ENCODE measurements around the gene CCNK.

CCNK gene

DNA sequence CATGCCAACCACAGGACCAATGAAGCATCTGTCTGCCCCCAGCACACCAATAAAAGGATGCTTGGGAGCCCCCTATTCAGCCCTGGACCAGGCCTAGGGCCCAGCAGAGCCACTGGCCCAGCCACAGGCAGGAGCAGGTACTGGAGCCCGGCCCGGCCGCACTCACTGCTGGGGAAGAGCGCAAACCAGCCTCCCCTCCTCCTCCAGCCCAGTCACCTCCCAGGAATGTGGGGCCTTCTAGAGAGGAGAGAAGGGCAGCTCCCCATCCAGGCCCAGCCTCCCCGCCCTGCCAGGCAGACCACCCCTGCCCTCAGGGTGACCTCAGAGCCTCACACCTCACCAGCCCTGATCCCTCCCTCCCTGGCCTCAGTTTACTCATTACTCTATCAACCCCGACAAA, 56.2 kb downstream of the CCNK start:
- DNase-seq: no peak

- no peak for DNase-seq
Observed at GRCh38 chr14:99538275-99538674, 57.1 kb downstream of the CCNK start.

GRCh38 chr14:99538733-99539132, 57.5 kb downstream of the CCNK start:
- no peak for DNase-seq

GRCh38 chr14:99539491-99539890, 58.3 kb downstream of the CCNK start:
- DNase-seq: no peak

DNA sequence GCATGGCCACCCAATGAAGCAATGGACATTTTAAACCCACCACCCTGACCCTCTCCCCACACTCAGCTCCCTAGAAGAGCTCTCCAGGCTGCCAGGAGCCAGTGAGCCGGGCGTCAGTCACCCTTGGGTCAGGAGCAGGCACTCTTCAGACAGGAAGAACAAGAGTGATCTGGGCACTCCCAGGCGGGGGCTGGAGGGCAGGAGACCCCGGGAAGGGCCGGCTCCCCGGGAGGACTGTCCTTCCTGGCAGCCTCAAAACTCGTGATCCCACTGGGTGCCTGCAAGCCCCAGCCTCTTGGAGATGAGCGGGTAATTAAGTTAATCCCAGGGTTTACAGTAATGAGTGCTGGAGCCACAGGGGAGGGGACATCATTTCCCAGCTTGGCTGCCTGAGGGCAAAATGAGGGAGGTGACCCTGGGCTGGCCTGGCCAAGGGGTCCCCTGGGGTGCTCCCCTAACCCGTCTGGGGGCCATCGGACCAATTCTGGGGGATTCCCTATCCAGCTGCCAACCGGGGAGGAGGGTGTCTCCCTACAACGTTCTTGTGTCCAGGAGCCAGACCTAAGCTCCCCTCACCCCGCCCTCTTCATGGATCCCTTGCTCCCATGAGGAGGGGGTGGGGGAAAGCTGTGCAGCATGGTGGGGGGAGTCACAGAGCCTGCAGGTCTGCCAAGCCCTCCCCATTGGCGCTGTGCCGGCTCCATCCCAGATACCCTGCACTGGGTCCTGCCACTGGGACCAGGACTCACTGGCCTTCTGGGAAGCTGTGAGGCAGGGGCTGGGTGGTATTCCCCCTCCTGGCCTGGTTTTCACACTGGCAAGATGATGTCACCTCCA, 59.2 kb downstream of the CCNK start:
- DNase-seq: no peak

- no peak for DNase-seq
Observed at GRCh38 chr14:99541211-99541610, 60.0 kb downstream of the CCNK start.

DNA sequence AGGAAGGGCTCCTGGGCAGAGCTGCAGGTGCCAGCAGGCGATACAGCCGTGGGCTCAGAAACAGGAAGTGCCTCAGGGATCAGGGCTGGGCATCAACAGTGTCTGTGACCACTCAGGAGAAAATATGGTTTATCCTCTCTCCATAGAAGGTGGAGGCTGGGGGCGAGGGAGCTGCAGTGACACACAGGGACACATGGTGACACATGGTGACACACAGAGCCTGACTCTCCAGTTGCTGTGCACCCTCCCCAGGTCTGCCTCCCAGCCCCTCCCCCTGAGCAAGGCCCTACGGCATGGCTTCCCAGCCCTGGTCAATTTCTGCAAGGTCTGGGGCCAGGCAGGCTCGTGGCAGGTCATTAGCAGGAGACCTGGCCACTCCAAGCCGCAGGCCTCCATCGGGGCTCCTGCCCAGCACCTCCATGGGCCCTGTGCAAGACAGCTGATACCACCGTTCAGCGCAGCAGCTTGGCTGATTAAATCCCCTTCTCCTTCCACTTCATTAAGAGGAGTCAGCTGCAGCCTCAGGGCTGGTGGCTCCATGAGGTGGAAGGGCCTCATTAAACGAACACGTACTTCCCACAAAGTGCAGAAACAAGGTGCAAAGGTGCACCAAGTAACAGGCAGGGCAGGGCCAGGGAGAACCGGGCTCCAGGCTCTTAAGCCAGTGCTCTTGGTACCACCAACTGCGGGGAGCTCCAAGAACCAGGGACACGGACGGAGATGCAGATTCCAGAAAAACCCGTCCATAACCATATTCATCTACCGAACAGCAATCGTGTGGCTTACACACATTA, 60.7 kb downstream of the CCNK start:
- DNase-seq: no peak

GRCh38 chr14:99542566-99542965, 61.4 kb downstream of the CCNK start:
- no peak for DNase-seq

GRCh38 chr14:99543370-99543769, 62.2 kb downstream of the CCNK start:
- no peak for DNase-seq

- DNase-seq: no peak
Observed at GRCh38 chr14:99543985-99544384, 62.8 kb downstream of the CCNK start.

DNA sequence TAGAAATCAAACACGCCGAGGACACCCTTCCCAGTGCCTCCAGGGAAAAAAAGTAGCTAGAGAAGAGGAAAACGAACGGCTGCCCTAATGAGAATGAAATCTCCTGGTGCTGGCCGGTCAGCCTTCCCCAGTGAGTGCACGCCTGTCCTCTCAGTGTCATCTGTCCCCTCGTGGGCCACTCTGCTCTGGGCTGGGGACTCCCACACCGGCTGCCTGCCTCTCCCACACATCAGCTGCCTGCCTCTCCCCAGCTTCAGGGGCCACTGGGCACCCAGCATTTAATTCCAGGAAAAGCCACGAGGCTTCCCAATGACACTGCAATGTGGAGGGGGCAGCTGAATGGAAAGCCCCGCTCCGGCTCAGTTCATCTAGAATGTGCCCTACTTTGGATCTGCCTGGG, 63.8 kb downstream of the CCNK start:
- no peak for DNase-seq

DNA sequence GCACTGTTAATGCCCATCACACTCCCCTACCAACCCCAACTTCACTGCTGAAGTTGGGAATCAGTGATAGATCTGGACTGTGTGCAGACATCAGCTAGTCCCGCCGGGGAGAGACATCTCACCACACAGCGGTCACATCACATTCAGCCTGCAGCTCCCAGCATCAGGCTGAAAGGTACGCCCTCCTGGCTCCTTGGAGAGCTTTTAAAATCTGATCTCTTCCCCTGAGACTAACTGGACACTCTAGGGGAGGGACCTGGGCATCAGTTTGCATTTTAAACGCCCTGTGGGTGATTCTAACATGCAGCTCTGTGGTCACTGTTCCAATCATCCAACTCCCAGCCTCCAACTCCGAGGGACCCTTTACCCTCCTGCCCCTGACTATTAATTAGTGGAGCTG, 64.4 kb downstream of the CCNK start:
- no peak for DNase-seq

GRCh38 chr14:99546234-99546879, 65.1 kb downstream of the CCNK start:
- DNase-seq: no peak

GRCh38 chr14:99548255-99548654, 67.0 kb downstream of the CCNK start:
- no peak for DNase-seq

DNA sequence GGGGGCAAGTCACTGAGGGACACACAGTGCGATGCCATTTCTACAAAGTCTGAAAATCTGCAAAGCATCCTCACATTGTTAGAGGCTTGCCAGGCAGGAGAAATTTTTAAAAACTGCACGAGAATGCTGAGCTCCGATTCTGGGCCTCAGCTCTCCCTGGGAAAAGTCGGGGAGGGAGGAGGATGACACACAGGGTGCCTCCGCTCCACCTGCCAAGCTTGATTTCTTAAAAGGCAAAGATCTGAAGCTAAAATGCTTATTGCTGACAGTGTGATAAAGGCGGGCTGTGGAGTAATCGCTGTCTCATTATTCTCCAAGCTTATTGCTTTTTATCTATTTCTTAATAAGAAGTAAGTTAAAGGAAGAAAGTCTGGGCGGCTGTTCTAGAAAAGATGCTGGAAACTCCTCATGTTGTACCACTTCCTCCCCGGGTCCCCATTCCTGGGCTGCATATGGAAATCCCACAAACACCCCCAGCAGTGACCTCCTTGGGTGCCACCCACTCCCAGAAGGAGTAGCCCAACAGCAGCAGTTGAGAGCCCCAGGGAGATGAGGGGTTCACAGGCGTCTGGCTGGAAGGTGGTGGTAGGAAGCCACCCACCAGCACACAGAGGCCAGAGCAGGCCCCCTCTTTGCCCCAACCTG, 67.8 kb downstream of the CCNK start:
- no peak for DNase-seq

DNA sequence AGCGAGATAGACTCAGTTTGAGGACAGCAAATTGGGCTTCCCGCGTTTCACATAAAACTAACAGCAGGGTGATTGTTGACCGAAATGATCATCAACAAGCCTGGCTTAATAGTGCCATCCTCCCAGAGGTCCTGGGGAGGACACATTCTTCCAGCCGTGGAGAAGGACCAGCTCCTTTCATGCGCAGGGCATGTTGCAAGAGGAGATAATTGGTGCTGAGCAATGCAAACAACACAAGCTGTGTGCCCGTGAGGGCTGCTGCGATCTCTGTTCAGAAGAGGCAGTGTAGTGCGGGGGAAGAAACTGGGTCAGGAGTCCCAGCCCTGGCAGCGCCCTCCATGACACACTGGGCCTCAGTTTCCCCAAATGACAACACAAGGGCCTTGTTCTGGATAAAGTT, 68.5 kb downstream of the CCNK start:
- no peak for DNase-seq

DNA sequence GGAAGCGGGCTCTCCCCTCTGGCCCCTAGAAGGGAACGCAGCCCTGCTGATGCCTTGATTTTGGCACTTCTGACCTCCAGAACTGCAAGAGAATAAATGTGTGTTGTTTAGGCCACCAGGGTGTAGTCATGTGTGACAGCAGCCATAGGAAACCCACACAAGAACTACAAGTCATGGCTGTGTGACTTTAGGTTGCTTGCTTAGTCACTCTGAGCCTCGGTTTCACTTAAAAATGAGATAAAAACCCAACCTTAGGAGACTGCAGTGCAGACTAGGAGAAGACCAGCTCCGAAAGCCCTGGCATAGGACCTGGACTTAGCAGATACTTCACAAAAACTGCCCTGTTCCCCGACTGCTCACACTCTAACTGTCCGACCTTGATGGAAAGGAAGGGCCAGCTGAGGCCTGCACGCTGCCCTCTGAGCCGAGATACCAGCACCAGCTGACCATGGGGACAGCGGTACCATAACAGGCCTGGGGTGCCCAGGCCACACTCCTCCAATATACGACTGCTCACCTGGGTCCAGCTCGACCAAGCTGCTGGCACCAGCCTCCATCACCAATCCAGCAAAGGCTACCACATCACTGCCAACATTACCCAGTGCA, 69.3 kb downstream of the CCNK start:
- DNase-seq: no peak

DNA sequence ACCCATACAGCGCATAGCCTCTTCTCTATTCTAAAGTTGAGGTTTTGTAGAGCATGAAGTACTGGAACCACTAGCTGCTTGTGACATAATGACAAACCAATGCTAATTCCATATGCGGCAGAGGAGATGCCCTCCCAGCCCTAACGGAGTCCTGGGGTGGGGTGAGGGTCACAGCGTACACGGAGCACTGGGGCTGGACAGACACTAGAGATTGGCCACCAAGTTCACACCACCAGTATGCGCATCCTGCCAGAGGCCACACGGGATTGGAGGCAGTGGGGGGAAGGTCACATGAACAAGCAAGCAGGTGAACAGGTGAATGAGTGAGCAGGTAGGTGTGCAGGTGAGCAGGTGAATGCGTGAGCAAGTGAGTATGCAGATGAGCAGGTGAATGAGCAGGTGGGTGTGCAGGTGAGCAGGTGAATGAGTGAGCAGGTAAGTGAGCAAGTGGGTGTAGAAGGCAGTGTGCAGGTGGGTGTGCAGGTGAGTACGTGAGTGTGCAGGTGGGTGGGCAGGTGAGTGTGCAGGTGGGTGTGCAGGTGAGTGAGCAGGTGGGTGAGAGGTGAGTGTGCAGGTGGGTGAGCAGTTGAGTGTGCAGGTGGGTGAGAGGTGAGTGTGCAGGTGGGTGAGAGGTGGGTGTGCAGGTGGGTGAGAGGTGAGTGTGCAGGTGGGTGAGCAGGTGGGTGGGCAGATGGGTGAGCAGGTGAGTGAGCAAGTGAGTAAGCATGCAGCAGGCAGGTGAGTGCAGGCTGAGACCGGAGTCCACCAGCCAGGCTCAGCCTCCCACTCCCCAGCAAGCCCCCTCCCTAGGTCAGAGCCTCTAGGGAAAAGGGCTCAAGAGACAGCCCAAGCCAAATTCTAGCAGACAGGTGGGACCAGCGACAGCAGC, 70.1 kb downstream of the CCNK start:
- no peak for DNase-seq

DNA sequence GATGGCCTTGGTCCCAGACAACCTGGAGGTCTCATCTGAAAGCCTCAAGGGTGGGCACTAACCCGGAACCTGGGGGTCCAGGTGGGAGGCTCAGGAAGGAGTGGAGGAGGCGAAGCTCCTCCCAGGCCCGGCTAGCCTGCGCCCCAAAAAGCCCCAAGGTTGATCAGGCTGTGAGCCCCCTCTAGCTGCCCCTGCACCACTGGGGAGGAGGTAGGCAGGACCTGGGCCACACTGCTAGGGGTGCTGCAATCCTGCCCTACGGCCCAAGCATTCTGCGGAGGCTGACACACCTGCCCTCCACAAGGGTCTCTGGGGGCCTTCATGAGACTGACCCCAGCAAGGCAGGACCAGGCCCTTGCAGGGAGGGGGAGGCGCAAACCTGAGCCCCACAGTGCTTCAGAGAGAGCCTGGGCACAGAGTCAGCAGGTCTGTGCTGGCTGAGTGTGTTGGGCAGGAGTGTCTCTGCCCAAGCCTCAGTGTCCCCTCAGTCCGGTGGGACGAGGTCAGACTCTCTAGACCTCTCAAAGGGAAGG, 70.9 kb downstream of the CCNK start:
- DNase-seq: no peak

DNA sequence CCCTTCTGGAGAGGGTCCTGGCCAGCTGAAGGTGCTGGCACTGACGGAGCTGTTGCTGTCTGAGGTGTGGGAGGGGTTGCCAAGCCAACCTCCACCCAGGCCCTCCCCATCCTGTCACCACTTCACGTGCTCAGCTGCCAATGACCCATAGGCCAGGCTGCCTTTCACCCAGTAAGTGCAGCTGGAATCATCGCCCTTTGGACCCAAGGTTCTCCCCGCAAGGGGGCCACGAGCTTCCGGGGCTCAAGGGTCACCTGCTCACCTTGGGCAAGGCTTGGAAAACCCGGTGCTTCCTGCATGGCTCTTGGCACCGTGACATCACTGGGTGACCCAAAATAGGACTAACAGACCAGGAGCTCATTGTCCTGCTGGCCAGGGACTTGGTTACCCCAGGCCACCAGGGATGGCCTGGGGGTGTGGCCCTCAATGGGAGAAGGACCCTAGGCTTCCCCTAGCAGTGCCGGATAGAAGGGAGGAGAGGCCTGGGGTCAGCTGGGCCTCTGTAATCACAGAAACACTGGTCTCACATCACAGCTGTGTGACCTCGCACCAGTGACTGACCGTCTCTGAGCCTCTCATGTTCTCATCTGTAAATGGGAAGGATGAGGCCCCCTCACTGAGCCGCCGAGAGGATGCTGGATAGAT, 71.5 kb downstream of the CCNK start:
- no peak for DNase-seq

GRCh38 chr14:99554184-99554583, 73.0 kb downstream of the CCNK start:
- no peak for DNase-seq

Measured in suppressor macrophage (primary cell).